SH-SY5Y (cell line): ENCODE results near the gene ADCY9.

Source experiments
- GATA2 ChIP-seq: IDR thresholded peaks from 2 replicates; pipeline ENCODE4 v1.6.1; 2011; ENCODE audit warnings: mild to moderate bottlenecking, low read depth, low read length
- GATA3 ChIP-seq: IDR thresholded peaks from 2 replicates; pipeline ENCODE4 v1.6.1; 2011; ENCODE audit warnings: low read depth, mild to moderate bottlenecking, low read length, moderate library complexity

GRCh38 chr16:3952737-3953131 lies 163.5 kb downstream of the ADCY9 start:
- TF ChIP-seq GATA3 (no peak), GATA2 (no peak)
